Panc1 (cell line): ENCODE measurements around the gene BCR. TPM values are rescaled to one million over a fixed set of nuclear protein-coding genes. Genes with fewer than 3 reads are reported as not detected.
A peak's percentile ranks its signal among the peaks of the same experiment; 100 is the strongest.
"Not testable (repeated sequence)": the region's sequence is repeated elsewhere in the genome, so short reads cannot be mapped to it uniquely, and the experiment has no call there.

ENCODE experiments used
- ATAC-seq: fragments of 200-7000 bp; cut with Tn5 transposase; 2 replicates; pipeline ENCODE4 v1.9.1; 2020; ENCODE audit warnings: mild to moderate bottlenecking, moderate library complexity
- BruUV-seq: library from RNA; stranded (reverse); fragments of 400-500 nt; replicated peaks from 2 replicates; lab custom pipeline; 2021; lab: Mats Ljungman, UMichigan
- CTCF ChIA-PET: fragments of 300-600 bp; sonication (Branson Sonifier 250); formaldehyde crosslinking; loops from one replicate; lab custom pipeline; 2022; ENCODE audit warnings: antibody characterized with exemption; lab: Charles Lee
- POLR2A ChIA-PET: fragments of 300-600 bp; sonication (Branson Sonifier 250); formaldehyde crosslinking; loops from one replicate; lab custom pipeline; 2022; ENCODE audit warnings: antibody characterized with exemption; lab: Charles Lee
- DNase-seq: peaks from one replicate; pipeline ENCODE4 v3.0.0-alpha.2; 2010; ENCODE audit warnings: low read depth, low spot score
- H3K27ac ChIP-seq: 2 replicates; pipeline ENCODE4 v1.5.1; 2011; ENCODE audit warnings: mild to moderate bottlenecking, low read length, inconsistent platforms
- H3K27me3 ChIP-seq: fragments of 200-500 bp; sonication (Bioruptor generic); 2 replicates; pipeline ENCODE4 v1.6.0; 2014; ENCODE audit warnings: low read length, inconsistent platforms; ENCODE audit not compliant: control insufficient read depth, insufficient read depth
- H3K36me3 ChIP-seq: fragments of 200-500 bp; sonication (Bioruptor generic); 2 replicates; pipeline ENCODE4 v1.5.1; 2014; ENCODE audit warnings: inconsistent platforms, mild to moderate bottlenecking, low read length, moderate library complexity; ENCODE audit not compliant: control insufficient read depth, insufficient read depth
- H3K4me1 ChIP-seq: 2 replicates; pipeline ENCODE4 v1.5.1; 2011; ENCODE audit warnings: inconsistent platforms, mild to moderate bottlenecking, low read length, moderate library complexity; ENCODE audit not compliant: control insufficient read depth, insufficient read depth
- H3K4me3 ChIP-seq, 2 experiments: 2 replicates each; pipeline ENCODE4 v1.5.1; 2011 to 2012; ENCODE audit warnings: low read depth in 2 of 2, low read length in 2 of 2, mild to moderate bottlenecking in 2 of 2, inconsistent platforms in 1 of 2, moderate library complexity in 1 of 2
- H3K9me3 ChIP-seq: fragments of 200-500 bp; sonication (Bioruptor generic); 2 replicates; pipeline ENCODE4 v1.5.1; 2014; ENCODE audit warnings: low read depth, mild to moderate bottlenecking, inconsistent platforms, low read length, moderate library complexity; ENCODE audit not compliant: control insufficient read depth, insufficient read depth
- SIN3A ChIP-seq: IDR thresholded peaks from 2 replicates; pipeline ENCODE4 v1.6.1; 2012; ENCODE audit warnings: low read depth, mild to moderate bottlenecking, low read length, moderate library complexity, borderline replicate concordance; ENCODE audit not compliant: insufficient read depth
- TCF7L2 ChIP-seq: IDR thresholded peaks from 2 replicates; pipeline ENCODE4 v1.6.1; 2011; ENCODE audit warnings: mild to moderate bottlenecking, low read depth, low read length, inconsistent platforms
- in situ Hi-C: cut with HindIII; loops from 2 replicates; pipeline ENCODE4 v1.10.0; 2016; ENCODE audit warnings: low sequenced_read_pairs, low pct_unique_long_range_greater_than_20kb
- intact Hi-C: fragments of 100-400 bp; cut with micrococcal nuclease; formaldehyde crosslinking; loops from one replicate; pipeline ENCODE4 v1.10.0; 2022; ENCODE audit not compliant: unreplicated experiment
- total RNA-seq: library from RNA; stranded (reverse); gene quantifications from one replicate; pipeline ENCODE4 v1.2.1, GENCODE V29; 2021; ENCODE audit not compliant: unreplicated experiment
- TF ChIP-seq, protein P1 (sequence below), 2 experiments: IDR thresholded peaks; 2 replicates each; pipeline ENCODE4 v1.6.1; 2011 to 2012; ENCODE audit warnings: low read depth in 2 of 2, control low read depth in 1 of 2, low read length in 1 of 2, mild to moderate bottlenecking in 1 of 2, moderate library complexity in 1 of 2; ENCODE audit not compliant: insufficient read depth in 1 of 2
- TF ChIP-seq, protein P2 (sequence below): fragments of 450-650 bp; IDR thresholded peaks from 2 replicates; pipeline ENCODE4 v1.5.1; 2017; ENCODE audit warnings: mild to moderate bottlenecking

The BCR gene
- total RNA-seq, 1 experiment from 2014 or later: 32.1 TPM

DNA sequence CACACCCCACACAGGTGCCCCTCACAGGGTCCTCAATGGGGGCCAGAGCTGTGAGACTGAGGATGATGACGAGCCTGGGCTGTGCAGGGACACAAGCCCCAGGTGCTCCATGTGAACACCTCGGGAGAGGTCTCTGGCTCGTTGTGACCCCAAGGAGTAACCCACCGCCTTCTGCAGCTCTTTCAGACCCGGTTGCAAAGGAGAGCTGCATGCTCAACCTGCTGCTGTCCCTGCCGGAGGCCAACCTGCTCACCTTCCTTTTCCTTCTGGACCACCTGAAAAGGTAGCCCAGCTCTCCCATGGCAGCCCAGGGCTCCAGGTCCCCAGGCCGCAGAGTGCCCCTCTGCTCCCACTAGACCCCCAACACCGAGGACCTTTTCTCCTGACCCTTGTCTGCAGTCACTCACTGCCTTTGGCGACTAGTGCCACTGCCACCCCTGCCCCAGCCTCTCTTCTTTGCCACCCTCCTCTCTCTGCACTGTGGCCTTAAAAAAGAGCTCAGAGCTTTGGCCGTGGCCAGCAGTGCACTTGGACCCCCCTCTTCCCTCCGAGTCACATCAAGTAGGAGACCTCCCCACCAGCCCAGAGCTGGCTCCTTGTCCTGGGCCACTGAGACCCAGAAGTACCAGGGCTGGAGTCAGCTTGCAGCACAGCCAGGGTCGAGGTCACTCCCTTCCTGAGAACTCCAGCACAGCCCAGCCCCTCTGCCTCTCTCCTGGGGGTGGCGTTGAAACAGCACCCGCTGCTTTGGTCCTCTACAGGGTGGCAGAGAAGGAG, 133.7 kb downstream of the BCR start:
- DNase-seq (no peak), ATAC-seq (no peak)
- intact Hi-C loops (no loop called here), in situ Hi-C loops (no loop called here)
- Histone ChIP-seq H3K9me3 (no peaks in the 10 kb centered on the region), H3K4me3 (no peak overlapping the region), H3K27me3 (no peaks in the 10 kb centered on the region), H3K4me1 (no peaks in the 10 kb centered on the region), H3K27ac (no peak overlapping the region), H3K36me3 (no peaks in the 10 kb centered on the region)
- no TSS peak for BruUV-seq
- ChIA-PET CTCF (interaction anchor here (0.6 kb wide), 1 partner anchor 28 kb away, joined by 3 read pairs; no protein-coding TSS in a partner anchor), POLR2A (no interaction called here)
- TF ChIP-seq SIN3A: no peak
- TF ChIP-seq, protein P1, sequence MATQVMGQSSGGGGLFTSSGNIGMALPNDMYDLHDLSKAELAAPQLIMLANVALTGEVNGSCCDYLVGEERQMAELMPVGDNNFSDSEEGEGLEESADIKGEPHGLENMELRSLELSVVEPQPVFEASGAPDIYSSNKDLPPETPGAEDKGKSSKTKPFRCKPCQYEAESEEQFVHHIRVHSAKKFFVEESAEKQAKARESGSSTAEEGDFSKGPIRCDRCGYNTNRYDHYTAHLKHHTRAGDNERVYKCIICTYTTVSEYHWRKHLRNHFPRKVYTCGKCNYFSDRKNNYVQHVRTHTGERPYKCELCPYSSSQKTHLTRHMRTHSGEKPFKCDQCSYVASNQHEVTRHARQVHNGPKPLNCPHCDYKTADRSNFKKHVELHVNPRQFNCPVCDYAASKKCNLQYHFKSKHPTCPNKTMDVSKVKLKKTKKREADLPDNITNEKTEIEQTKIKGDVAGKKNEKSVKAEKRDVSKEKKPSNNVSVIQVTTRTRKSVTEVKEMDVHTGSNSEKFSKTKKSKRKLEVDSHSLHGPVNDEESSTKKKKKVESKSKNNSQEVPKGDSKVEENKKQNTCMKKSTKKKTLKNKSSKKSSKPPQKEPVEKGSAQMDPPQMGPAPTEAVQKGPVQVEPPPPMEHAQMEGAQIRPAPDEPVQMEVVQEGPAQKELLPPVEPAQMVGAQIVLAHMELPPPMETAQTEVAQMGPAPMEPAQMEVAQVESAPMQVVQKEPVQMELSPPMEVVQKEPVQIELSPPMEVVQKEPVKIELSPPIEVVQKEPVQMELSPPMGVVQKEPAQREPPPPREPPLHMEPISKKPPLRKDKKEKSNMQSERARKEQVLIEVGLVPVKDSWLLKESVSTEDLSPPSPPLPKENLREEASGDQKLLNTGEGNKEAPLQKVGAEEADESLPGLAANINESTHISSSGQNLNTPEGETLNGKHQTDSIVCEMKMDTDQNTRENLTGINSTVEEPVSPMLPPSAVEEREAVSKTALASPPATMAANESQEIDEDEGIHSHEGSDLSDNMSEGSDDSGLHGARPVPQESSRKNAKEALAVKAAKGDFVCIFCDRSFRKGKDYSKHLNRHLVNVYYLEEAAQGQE (IDR thresholded peaks at IDR 0.05; ENCODE audit: insufficient read depth in 1 of 2, low read depth in 2 of 2, low read length in 1 of 2): no peak

DNA sequence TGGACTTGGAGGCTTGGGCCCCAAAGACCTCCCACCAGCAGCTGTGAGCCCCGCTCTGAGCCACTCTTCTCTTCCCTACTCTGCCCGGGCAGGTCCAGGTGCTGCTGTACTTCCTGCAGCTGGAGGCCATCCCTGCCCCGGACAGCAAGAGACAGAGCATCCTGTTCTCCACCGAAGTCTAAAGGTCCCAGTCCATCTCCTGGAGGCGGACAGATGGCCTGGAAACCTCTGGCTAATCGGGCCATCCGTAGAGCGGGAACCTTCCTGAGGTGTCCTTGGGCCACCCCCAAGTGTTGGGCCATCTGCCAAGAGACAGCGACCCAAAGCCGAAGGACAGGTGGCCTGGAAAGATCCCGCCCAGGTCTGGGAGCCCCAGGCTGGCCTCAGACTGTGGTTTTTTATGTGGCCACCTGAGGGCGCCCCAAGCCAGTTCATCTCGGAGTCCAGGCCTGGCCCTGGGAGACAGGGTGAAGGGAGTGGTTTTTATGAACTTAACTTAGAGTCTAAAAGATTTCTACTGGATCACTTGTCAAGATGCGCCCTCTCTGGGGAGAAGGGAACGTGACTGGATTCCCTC, 135.1 kb downstream of the BCR start:
- H3K36me3 ChIP-seq: no peaks in the 10 kb centered on the region
- H3K4me3 ChIP-seq: no peak overlapping the region
- ATAC-seq (no peak), DNase-seq (no peak)
- in situ Hi-C loops: no loop called here
- intact Hi-C loops: no loop called here
- CTCF ChIA-PET: no interaction called here
- no peaks in the 10 kb centered on the region for H3K27me3 ChIP-seq
- TF ChIP-seq, protein P2, sequence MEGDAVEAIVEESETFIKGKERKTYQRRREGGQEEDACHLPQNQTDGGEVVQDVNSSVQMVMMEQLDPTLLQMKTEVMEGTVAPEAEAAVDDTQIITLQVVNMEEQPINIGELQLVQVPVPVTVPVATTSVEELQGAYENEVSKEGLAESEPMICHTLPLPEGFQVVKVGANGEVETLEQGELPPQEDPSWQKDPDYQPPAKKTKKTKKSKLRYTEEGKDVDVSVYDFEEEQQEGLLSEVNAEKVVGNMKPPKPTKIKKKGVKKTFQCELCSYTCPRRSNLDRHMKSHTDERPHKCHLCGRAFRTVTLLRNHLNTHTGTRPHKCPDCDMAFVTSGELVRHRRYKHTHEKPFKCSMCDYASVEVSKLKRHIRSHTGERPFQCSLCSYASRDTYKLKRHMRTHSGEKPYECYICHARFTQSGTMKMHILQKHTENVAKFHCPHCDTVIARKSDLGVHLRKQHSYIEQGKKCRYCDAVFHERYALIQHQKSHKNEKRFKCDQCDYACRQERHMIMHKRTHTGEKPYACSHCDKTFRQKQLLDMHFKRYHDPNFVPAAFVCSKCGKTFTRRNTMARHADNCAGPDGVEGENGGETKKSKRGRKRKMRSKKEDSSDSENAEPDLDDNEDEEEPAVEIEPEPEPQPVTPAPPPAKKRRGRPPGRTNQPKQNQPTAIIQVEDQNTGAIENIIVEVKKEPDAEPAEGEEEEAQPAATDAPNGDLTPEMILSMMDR: peak; percentile 80
- no peak for TF ChIP-seq TCF7L2
- H3K27ac ChIP-seq: no peak overlapping the region
- POLR2A ChIA-PET: no interaction called here
- no TSS peak for BruUV-seq
- H3K4me1 ChIP-seq: no peaks in the 10 kb centered on the region
- H3K9me3 ChIP-seq: no peaks in the 10 kb centered on the region

DNA sequence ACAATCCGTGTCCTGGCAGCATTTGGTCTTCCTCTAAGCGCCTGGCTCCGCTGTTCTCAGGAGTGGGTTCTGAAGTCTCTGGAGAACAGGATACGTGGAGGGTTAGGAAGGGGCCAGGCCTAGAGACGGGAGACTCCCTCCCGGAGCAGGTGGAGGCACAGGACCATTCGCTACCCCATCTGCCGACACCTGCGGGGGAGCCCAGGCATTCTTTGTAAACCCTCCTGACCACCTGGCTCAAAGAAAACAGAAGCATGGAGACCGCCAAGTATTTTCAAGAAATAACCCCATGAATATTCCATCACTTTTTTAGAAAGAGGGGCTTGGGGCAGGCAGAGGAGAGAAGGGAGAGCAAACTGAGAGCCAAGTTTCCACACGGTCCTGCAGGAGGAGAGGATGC, 136.3 kb downstream of the BCR start:
- H3K9me3 ChIP-seq, CTCF ChIA-PET, in situ Hi-C loops, H3K27ac ChIP-seq, H3K4me1 ChIP-seq, H3K4me3 ChIP-seq, H3K27me3 ChIP-seq, intact Hi-C loops, H3K36me3 ChIP-seq, DNase-seq, ATAC-seq, POLR2A ChIA-PET: not testable (repeated sequence)
- TSS peak; percentile 75 for BruUV-seq

DNA sequence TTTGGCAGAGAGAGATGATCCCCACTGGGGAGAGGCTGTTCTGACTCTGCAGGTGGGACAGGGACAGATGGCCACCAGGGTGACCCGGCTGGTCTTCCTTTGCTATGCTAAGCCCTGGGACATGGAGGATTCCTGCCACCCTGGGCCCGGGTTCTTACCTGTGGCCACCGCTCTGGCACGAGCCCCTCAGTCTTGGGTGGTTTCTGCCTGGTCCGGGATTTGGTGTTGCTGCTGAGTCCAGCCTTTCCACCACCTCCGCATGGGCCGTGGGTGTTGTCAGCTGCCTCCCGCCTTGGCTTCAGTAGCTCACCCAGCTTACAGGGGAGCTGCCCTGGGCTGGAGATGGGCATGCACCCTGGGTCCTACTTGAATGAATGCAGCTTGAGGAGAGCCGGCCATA, 138.0 kb downstream of the BCR start:
- DNase-seq, intact Hi-C loops, POLR2A ChIA-PET, H3K27ac ChIP-seq, in situ Hi-C loops, H3K27me3 ChIP-seq, CTCF ChIA-PET, H3K9me3 ChIP-seq, ATAC-seq, H3K4me1 ChIP-seq, H3K36me3 ChIP-seq, BruUV-seq, H3K4me3 ChIP-seq: not testable (repeated sequence)
